Keratinocyte (primary cell): ENCODE measurements around the gene NUP107. TPM values are rescaled to one million over a fixed set of nuclear protein-coding genes. Genes with fewer than 3 reads are reported as not detected.

Experiments used
- DNase-seq: peaks from one replicate; pipeline ENCODE4 v3.0.0-alpha.2; 2011; ENCODE audit warnings: low read depth, missing footprints, low spot score
- FAIRE-seq: peaks from 2 replicates; lab custom pipeline; 2011; peaks lifted over from hg19 to GRCh38; lab: Jason Lieb, UNC
- H2AFZ ChIP-seq: 2 replicates; pipeline ENCODE4 v1.6.0; 2012; ENCODE audit warnings: low read length, control low read depth, inconsistent platforms; ENCODE audit not compliant: control insufficient read depth
- H3K27ac ChIP-seq: 2 replicates; pipeline ENCODE4 v1.5.1; 2011; ENCODE audit warnings: low read length; ENCODE audit not compliant: control insufficient read depth, insufficient read depth
- H3K27me3 ChIP-seq: 3 replicates; pipeline ENCODE4 v1.6.0; 2011; ENCODE audit warnings: low read length; ENCODE audit not compliant: control insufficient read depth, insufficient read depth; ENCODE audit errors: extremely low read depth
- H3K36me3 ChIP-seq, 2 experiments: 2 replicates in 1 of 2; 3 replicates in 1 of 2; pipeline ENCODE4 v1.5.1; 2011; ENCODE audit warnings: low read length in 2 of 2, mild to moderate bottlenecking in 1 of 2; ENCODE audit not compliant: control insufficient read depth in 2 of 2, insufficient read depth in 2 of 2; ENCODE audit errors: extremely low read depth in 1 of 2
- H3K4me1 ChIP-seq: 3 replicates; pipeline ENCODE4 v1.5.1; 2011; ENCODE audit warnings: low read length; ENCODE audit not compliant: control insufficient read depth, insufficient read depth; ENCODE audit errors: extremely low read depth
- H3K4me2 ChIP-seq: 3 replicates; pipeline ENCODE4 v1.6.0; 2011; ENCODE audit warnings: low read depth, low read length; ENCODE audit not compliant: control insufficient read depth, insufficient read depth; ENCODE audit errors: extremely low read depth
- H3K4me3 ChIP-seq, 3 experiments: fragments of 200-600 bp in 1 of 3; sonication (generic) in 1 of 3; 2 replicates in 2 of 3; 3 replicates in 1 of 3; pipeline ENCODE4 v1.5.1; 2011 to 2016; ENCODE audit warnings: low read length in 3 of 3, mild to moderate bottlenecking in 3 of 3, control low read depth in 2 of 3, inconsistent platforms in 1 of 3, low read depth in 1 of 3, mixed read lengths in 1 of 3, mixed run types in 1 of 3, moderate library complexity in 1 of 3; ENCODE audit not compliant: control insufficient read depth in 2 of 3, insufficient read depth in 2 of 3; ENCODE audit errors: extremely low read depth in 1 of 3
- H3K79me2 ChIP-seq: 2 replicates; pipeline ENCODE4 v1.6.0; 2012; ENCODE audit warnings: low read length; ENCODE audit not compliant: control insufficient read depth, insufficient read depth
- H3K9ac ChIP-seq: 3 replicates; pipeline ENCODE4 v1.6.0; 2011; ENCODE audit warnings: low read length; ENCODE audit not compliant: control insufficient read depth, insufficient read depth; ENCODE audit errors: extremely low read depth
- H3K9me1 ChIP-seq: 3 replicates; pipeline ENCODE4 v1.6.0; 2011; ENCODE audit warnings: low read length; ENCODE audit not compliant: control insufficient read depth, insufficient read depth; ENCODE audit errors: extremely low read depth
- H3K9me3 ChIP-seq: 2 replicates; pipeline ENCODE4 v1.5.1; 2012; ENCODE audit warnings: low read depth, low read length; ENCODE audit not compliant: control insufficient read depth
- H4K20me1 ChIP-seq: 3 replicates; pipeline ENCODE4 v1.6.0; 2011; ENCODE audit warnings: low read length; ENCODE audit not compliant: control insufficient read depth, insufficient read depth; ENCODE audit errors: extremely low read depth
- CTCF ChIP-seq, 3 experiments: IDR thresholded peaks in 1 of 3; conservative IDR thresholded peaks in 1 of 3; optimal IDR thresholded peaks in 1 of 3; 2 replicates in 2 of 3; 3 replicates in 1 of 3; pipeline versions ENCODE3 to v1.5.1; 2011; ENCODE audit warnings: low read length in 3 of 3, mild to moderate bottlenecking in 3 of 3, moderate library complexity in 2 of 3, control low read depth in 1 of 3, inconsistent platforms in 1 of 3; ENCODE audit not compliant: insufficient read depth in 2 of 3; ENCODE audit errors: extremely low read depth in 1 of 3
- EZH2 ChIP-seq: IDR thresholded peaks from one replicate; pipeline ENCODE4 v1.6.1; 2012; ENCODE audit warnings: inconsistent platforms, mild to moderate bottlenecking, low read length, moderate library complexity
- dilution Hi-C: fragments of 300-500 bp; cut with MboI; formaldehyde crosslinking; loops from one replicate; pipeline ENCODE4 v1.7.0; 2020; ENCODE audit warnings: low sequenced_read_pairs; ENCODE audit not compliant: extremely low pct_ligation_motif_present
- polyA plus RNA-seq, 5 experiments: library from polyadenylated mRNA; depleted of rRNA in 3 of 5; stranded (reverse) in 3 of 5; stranded (forward) in 1 of 5; unstranded in 1 of 5; fragments of >200 nt; gene quantifications; 1 replicate in 1 of 5; 2 replicates in 3 of 5; 3 replicates in 1 of 5; pipeline versions ENCODE4 v1.2.1 to v1.2.3, GENCODE V29; 2011 to 2012; ENCODE audit warnings: missing spikeins in 2 of 5, low read depth in 1 of 5, low replicate concordance in 1 of 5

NUP107 gene
- polyA plus RNA-seq, 1 donor (not counting 4 experiments of a cell fraction or from before 2014, with no cell fraction given): 71.7 TPM

- Histone ChIP-seq H3K9me1 (no peaks in the 10 kb centered on the region), H3K4me2 (no peak overlapping the region), H4K20me1 (no peaks in the 10 kb centered on the region), H2AFZ (no peak overlapping the region), H3K4me1 (peaks cover under 1% of the 10 kb centered on the region), H3K4me3 (no peak overlapping the region), H3K27ac (no peak overlapping the region), H3K79me2 (no peaks in the 10 kb centered on the region), H3K9ac (no peak overlapping the region), H3K36me3 (no peaks in the 10 kb centered on the region), H3K9me3 (no peaks in the 10 kb centered on the region), H3K27me3 (no peaks in the 10 kb centered on the region)
- no peak for FAIRE-seq
- DNase-seq: no peak
- TF ChIP-seq EZH2: no peak
- no peak for TF ChIP-seq CTCF (optimal IDR thresholded peaks at IDR 0.05 in 1 of 3, IDR thresholded peaks at IDR 0.05 in 1 of 3, conservative IDR thresholded peaks at IDR 0.05 in 1 of 3; ENCODE audit: extremely low read depth in 1 of 3, insufficient read depth in 2 of 3, low read length in 3 of 3)
- dilution Hi-C loops: no loop called here
These were observed 15.6 kb upstream of the NUP107 start for GRCh38 chr12:68671179-68671578.

DNA sequence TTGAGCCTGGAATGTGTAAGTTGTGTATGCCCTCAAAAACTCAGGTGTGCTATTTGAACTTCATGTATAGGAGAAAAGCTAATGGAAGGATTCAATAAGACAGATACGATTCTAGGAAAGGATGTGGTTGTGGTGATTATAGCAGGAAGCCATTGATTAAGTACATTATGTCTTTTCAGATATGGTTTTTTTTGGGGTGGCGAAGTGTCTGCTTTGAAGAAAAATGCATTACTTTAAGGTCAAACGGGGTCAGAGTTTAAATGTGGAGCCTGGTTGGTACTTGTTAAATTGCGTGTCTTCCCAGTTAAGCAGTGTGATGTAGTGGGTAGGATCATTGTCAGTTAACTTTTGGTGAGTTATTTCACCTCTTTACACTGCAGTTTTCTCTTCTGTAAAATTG, 13.0 kb upstream of the NUP107 start:
- Histone ChIP-seq H3K36me3 (no peaks in the 10 kb centered on the region), H4K20me1 (no peaks in the 10 kb centered on the region), H3K9me3 (no peaks in the 10 kb centered on the region), H3K27me3 (no peaks in the 10 kb centered on the region), H3K4me1 (peaks cover 3% of the 10 kb centered on the region), H2AFZ (no peak overlapping the region), H3K9ac (no peak overlapping the region), H3K4me2 (no peak overlapping the region), H3K4me3 (no peak overlapping the region), H3K79me2 (no peaks in the 10 kb centered on the region), H3K9me1 (no peaks in the 10 kb centered on the region), H3K27ac (no peak overlapping the region)
- no peak for DNase-seq
- dilution Hi-C loops: no loop called here
- TF ChIP-seq EZH2 (no peak), CTCF (optimal IDR thresholded peaks at IDR 0.05 in 1 of 3, IDR thresholded peaks at IDR 0.05 in 1 of 3, conservative IDR thresholded peaks at IDR 0.05 in 1 of 3; ENCODE audit: extremely low read depth in 1 of 3, insufficient read depth in 2 of 3, low read length in 3 of 3) (no peak)
- no peak for FAIRE-seq
